Activated T-helper 17 cell treated with anti-CD3 and anti-CD28 coated beads, Interleukin-2, amount 50 U/mL, for 72 hours (primary cell): ENCODE data around the gene CIB4. TPM values are rescaled to one million over a fixed set of nuclear protein-coding genes. Genes with fewer than 3 reads are reported as not detected.

Source experiments
- ATAC-seq: fragments of 150-1000 bp; cut with Tn5 transposase; replicated peaks from 2 replicates; pipeline ENCODE4 v1.10.0; 2021; ENCODE audit warnings: mild to moderate bottlenecking, moderate library complexity
- H3K27ac Mint-ChIP-seq: one replicate; pipeline ENCODE4 v1.8.0; 2022; ENCODE audit warnings: mixed read lengths
- H3K27me3 Mint-ChIP-seq: one replicate; pipeline ENCODE4 v1.8.0; 2022; ENCODE audit warnings: mixed read lengths
- H3K36me3 Mint-ChIP-seq: one replicate; pipeline ENCODE4 v1.8.0; 2022; ENCODE audit warnings: low read depth, mild to moderate bottlenecking, mixed read lengths
- H3K4me1 Mint-ChIP-seq: one replicate; pipeline ENCODE4 v1.8.0; 2022; ENCODE audit warnings: mixed read lengths
- H3K4me3 Mint-ChIP-seq: one replicate; pipeline ENCODE4 v1.8.0; 2022; ENCODE audit warnings: mild to moderate bottlenecking, mixed read lengths
- H3K9me3 Mint-ChIP-seq: one replicate; pipeline ENCODE4 v1.8.0; 2022; ENCODE audit warnings: mixed read lengths
- total RNA-seq, 2 donors: library from RNA; stranded (reverse); gene quantifications; one replicate each; pipeline ENCODE4 v1.2.3, GENCODE V29; 2022

CIB4 gene
- total RNA-seq, 2 donors from 2014 or later, result not detected

GRCh38 chr2:26653207-26654060, 12.3 kb upstream of the CIB4 start:
- no peaks in the 10 kb centered on the region for H3K36me3 Mint-ChIP-seq
- H3K9me3 Mint-ChIP-seq, result no peaks in the 10 kb centered on the region
- no peak overlapping the region for H3K4me3 Mint-ChIP-seq
- no peak overlapping the region for H3K27ac Mint-ChIP-seq
- no peaks in the 10 kb centered on the region for H3K4me1 Mint-ChIP-seq
- no peak for ATAC-seq
- H3K27me3 Mint-ChIP-seq, result peaks cover 26% of the 10 kb centered on the region

GRCh38 chr2:26652361-26653041, 11.3 kb upstream of the CIB4 start:
- no peak for ATAC-seq
- peaks cover 26% of the 10 kb centered on the region for H3K27me3 Mint-ChIP-seq
- no peaks in the 10 kb centered on the region for H3K36me3 Mint-ChIP-seq
- H3K4me1 Mint-ChIP-seq, result no peaks in the 10 kb centered on the region
- H3K4me3 Mint-ChIP-seq, result no peak overlapping the region
- no peak overlapping the region for H3K27ac Mint-ChIP-seq
- H3K9me3 Mint-ChIP-seq, result no peaks in the 10 kb centered on the region

DNA sequence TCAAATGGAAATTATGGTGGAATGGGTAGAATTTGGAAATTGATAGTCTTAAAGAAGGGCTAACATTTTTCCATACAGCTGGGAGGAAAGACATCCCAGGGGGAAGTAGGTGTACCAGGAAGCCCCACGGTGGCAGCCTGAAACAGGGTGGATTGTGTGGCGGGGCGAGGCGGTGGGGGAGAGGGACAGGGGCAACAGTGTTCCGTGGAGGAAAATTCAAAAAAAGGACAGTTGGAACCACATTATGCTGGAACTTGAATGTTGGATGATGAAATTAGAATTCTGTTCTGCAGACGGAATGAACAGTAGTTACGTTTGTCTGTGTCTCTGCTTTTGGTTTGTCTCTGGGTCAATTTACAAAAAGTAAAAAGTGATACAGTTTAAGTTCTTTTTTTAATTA, 10.6 kb upstream of the CIB4 start:
- H3K4me1 Mint-ChIP-seq, result no peaks in the 10 kb centered on the region
- peaks cover 29% of the 10 kb centered on the region for H3K27me3 Mint-ChIP-seq
- no peak overlapping the region for H3K4me3 Mint-ChIP-seq
- no peak for ATAC-seq
- H3K9me3 Mint-ChIP-seq, result no peaks in the 10 kb centered on the region
- no peaks in the 10 kb centered on the region for H3K36me3 Mint-ChIP-seq
- no peak overlapping the region for H3K27ac Mint-ChIP-seq

- Mint-ChIP-seq H3K27ac (no peak overlapping the region), H3K4me3 (no peak overlapping the region), H3K4me1 (no peaks in the 10 kb centered on the region), H3K27me3 (peaks cover 32% of the 10 kb centered on the region), H3K9me3 (no peaks in the 10 kb centered on the region), H3K36me3 (no peaks in the 10 kb centered on the region)
- no peak for ATAC-seq
Measured at GRCh38 chr2:26651470-26651771, 10.3 kb upstream of the CIB4 start.

GRCh38 chr2:26650713-26651469, 9.7 kb upstream of the CIB4 start:
- H3K9me3 Mint-ChIP-seq, result no peaks in the 10 kb centered on the region
- ATAC-seq, result no peak
- H3K4me1 Mint-ChIP-seq, result no peaks in the 10 kb centered on the region
- H3K27me3 Mint-ChIP-seq, result peaks cover 33% of the 10 kb centered on the region
- H3K36me3 Mint-ChIP-seq, result no peaks in the 10 kb centered on the region
- no peak overlapping the region for H3K4me3 Mint-ChIP-seq
- H3K27ac Mint-ChIP-seq, result no peak overlapping the region

- no peaks in the 10 kb centered on the region for H3K36me3 Mint-ChIP-seq
- no peaks in the 10 kb centered on the region for H3K4me1 Mint-ChIP-seq
- no peak overlapping the region for H3K27ac Mint-ChIP-seq
- H3K4me3 Mint-ChIP-seq, result no peak overlapping the region
- H3K27me3 Mint-ChIP-seq, result peaks cover 38% of the 10 kb centered on the region
- H3K9me3 Mint-ChIP-seq, result no peaks in the 10 kb centered on the region
- no peak for ATAC-seq
Measured at GRCh38 chr2:26649992-26650712, 9.0 kb upstream of the CIB4 start.

DNA sequence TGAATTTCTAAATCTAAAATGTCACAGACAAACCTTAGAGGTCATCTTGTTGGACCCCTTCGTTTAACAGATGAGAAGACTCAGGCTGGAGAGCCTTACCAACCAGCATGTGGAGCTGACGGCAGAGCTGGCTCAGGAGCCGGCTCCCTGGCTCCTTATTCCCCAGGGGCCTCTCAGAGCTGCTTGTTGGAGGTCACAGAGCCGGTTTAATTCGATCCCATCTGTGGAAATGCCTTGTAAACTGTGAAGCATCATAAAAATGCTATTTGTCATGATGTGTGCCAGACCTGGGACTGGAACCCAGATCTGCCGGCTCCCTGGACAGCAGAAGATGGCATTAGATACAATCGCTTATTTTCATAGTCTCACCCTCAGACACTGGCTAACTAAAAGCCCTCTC, 8.2 kb upstream of the CIB4 start:
- Mint-ChIP-seq H3K27ac (no peak overlapping the region), H3K4me1 (no peaks in the 10 kb centered on the region), H3K36me3 (no peaks in the 10 kb centered on the region), H3K9me3 (no peaks in the 10 kb centered on the region), H3K4me3 (no peak overlapping the region), H3K27me3 (peaks cover 41% of the 10 kb centered on the region)
- ATAC-seq, result no peak

DNA sequence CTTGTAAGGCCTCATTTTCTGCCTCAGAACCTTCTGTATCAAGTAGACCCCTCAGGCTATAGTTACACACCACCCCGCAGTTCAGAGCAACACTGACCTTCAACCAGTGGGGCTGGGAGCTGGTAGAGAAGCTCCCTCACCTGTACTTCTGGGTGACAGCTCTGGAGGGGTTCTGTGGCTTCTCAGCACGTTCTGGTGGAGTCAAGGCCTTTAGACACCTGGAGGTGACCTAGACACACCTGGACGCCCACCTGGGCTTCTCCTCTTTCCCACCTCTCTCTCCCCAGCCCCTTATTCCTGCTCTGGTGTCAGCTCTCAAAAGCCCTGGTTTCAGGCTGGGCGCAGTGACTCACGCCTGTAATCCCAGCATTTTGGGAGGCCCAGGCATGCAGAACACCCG, 7.3 kb upstream of the CIB4 start:
- no peak overlapping the region for H3K27ac Mint-ChIP-seq
- H3K4me3 Mint-ChIP-seq, result no peak overlapping the region
- ATAC-seq, result no peak
- H3K27me3 Mint-ChIP-seq, result peaks cover 44% of the 10 kb centered on the region
- no peaks in the 10 kb centered on the region for H3K36me3 Mint-ChIP-seq
- no peaks in the 10 kb centered on the region for H3K9me3 Mint-ChIP-seq
- H3K4me1 Mint-ChIP-seq, result no peaks in the 10 kb centered on the region

DNA sequence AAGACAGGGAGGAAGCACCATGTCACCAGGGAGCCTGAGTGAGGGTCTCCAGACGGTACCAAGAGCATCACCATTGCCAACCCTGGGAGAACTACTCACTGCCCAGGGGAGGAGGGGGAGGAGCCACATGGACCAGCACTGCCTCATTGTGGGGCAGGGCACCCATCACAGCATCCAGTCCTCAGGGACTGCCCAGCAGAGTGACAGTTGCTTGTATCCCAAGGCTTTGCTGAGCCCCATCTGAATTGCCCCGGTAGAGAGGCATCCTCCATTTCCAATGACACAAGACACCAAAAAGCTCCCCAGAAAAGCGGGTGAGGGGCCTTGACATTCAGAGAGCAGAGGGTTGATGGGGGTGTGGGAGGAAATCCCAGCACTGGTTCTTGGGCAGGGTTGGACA, 6.8 kb upstream of the CIB4 start:
- no peaks in the 10 kb centered on the region for H3K4me1 Mint-ChIP-seq
- H3K27me3 Mint-ChIP-seq, result peaks cover 39% of the 10 kb centered on the region
- no peaks in the 10 kb centered on the region for H3K9me3 Mint-ChIP-seq
- no peak for ATAC-seq
- H3K4me3 Mint-ChIP-seq, result no peak overlapping the region
- H3K36me3 Mint-ChIP-seq, result no peaks in the 10 kb centered on the region
- no peak overlapping the region for H3K27ac Mint-ChIP-seq

GRCh38 chr2:26646986-26647672, 6.0 kb upstream of the CIB4 start:
- Mint-ChIP-seq H3K36me3 (no peaks in the 10 kb centered on the region), H3K4me3 (no peak overlapping the region), H3K4me1 (no peaks in the 10 kb centered on the region), H3K27me3 (peaks cover 40% of the 10 kb centered on the region), H3K9me3 (no peaks in the 10 kb centered on the region), H3K27ac (no peak overlapping the region)
- no peak for ATAC-seq

- no peaks in the 10 kb centered on the region for H3K9me3 Mint-ChIP-seq
- no peak overlapping the region for H3K4me3 Mint-ChIP-seq
- peaks cover 39% of the 10 kb centered on the region for H3K27me3 Mint-ChIP-seq
- ATAC-seq, result no peak
- no peak overlapping the region for H3K27ac Mint-ChIP-seq
- H3K36me3 Mint-ChIP-seq, result no peaks in the 10 kb centered on the region
- H3K4me1 Mint-ChIP-seq, result no peaks in the 10 kb centered on the region
Measured at GRCh38 chr2:26645762-26646161, 4.6 kb upstream of the CIB4 start.

- Mint-ChIP-seq H3K27me3 (peaks cover 33% of the 10 kb centered on the region), H3K4me1 (no peaks in the 10 kb centered on the region), H3K9me3 (no peaks in the 10 kb centered on the region), H3K27ac (no peak overlapping the region), H3K36me3 (no peaks in the 10 kb centered on the region), H3K4me3 (no peak overlapping the region)
- ATAC-seq, result no peak
Measured at GRCh38 chr2:26644188-26644835, 3.1 kb upstream of the CIB4 start.

DNA sequence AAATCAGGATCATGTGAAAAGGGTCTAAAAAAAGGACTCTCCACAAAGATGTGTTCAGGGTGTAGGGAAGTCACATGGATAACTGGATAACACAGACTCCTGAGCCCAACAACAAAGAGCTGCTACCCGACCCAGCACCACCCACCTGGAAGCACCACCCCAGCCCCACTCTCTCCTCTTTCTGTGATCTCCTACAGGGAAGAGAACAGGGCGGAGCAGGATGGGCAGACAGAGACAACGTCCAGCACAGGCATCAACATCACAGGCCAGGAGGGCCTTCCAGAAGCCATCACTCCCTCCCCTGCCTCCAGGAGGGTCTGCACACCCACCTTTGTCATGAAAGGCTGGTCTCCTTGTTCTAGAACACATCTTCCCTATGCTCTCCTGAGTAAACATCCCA, 1.3 kb upstream of the CIB4 start:
- peaks cover 33% of the 10 kb centered on the region for H3K27me3 Mint-ChIP-seq
- H3K27ac Mint-ChIP-seq, result no peak overlapping the region
- no peaks in the 10 kb centered on the region for H3K36me3 Mint-ChIP-seq
- no peak overlapping the region for H3K4me3 Mint-ChIP-seq
- ATAC-seq, result no peak
- H3K4me1 Mint-ChIP-seq, result no peaks in the 10 kb centered on the region
- H3K9me3 Mint-ChIP-seq, result no peaks in the 10 kb centered on the region
